GM12875 (cell line): ENCODE results near the gene TNFRSF1B.

ENCODE experiments used
- H3K4me3 ChIP-seq: one replicate; pipeline ENCODE4 v1.5.1; 2011; ENCODE audit warnings: low read depth, low read length, control low read depth
- TF ChIP-seq, protein P1 (sequence below): IDR thresholded peaks from 2 replicates; pipeline ENCODE4 v1.5.1; 2011; ENCODE audit warnings: low read depth, mild to moderate bottlenecking, control low read depth, inconsistent platforms, low read length, moderate library complexity, borderline replicate concordance; ENCODE audit not compliant: insufficient read depth

TNFRSF1B gene

DNA sequence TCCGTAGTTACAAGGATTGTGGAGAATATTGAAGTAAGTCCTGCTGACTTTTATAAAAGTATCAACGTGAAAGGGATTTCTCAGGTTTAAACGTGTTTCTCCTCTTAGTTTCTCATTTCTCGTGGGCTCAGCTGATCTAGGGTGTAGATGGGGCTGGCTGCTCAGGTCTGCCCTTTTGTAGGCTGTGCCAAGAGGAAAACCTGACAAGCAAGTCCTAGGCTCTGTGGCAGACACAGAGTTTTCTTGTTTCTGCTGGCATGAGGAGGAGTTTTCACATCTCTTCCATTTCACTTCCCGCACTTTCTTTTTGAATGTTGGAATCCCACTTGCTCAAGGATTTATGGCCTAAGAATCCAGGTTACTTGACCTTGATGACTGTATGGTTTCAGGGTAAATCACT is 77.8 kb downstream of the TNFRSF1B start:
- no peak overlapping the region for H3K4me3 ChIP-seq
- TF ChIP-seq, protein P1, sequence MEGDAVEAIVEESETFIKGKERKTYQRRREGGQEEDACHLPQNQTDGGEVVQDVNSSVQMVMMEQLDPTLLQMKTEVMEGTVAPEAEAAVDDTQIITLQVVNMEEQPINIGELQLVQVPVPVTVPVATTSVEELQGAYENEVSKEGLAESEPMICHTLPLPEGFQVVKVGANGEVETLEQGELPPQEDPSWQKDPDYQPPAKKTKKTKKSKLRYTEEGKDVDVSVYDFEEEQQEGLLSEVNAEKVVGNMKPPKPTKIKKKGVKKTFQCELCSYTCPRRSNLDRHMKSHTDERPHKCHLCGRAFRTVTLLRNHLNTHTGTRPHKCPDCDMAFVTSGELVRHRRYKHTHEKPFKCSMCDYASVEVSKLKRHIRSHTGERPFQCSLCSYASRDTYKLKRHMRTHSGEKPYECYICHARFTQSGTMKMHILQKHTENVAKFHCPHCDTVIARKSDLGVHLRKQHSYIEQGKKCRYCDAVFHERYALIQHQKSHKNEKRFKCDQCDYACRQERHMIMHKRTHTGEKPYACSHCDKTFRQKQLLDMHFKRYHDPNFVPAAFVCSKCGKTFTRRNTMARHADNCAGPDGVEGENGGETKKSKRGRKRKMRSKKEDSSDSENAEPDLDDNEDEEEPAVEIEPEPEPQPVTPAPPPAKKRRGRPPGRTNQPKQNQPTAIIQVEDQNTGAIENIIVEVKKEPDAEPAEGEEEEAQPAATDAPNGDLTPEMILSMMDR = no peak

GRCh38 chr1:12245116-12245515 is 78.3 kb downstream of the TNFRSF1B start:
- TF ChIP-seq, protein P1 = no peak
- no peak overlapping the region for H3K4me3 ChIP-seq

DNA sequence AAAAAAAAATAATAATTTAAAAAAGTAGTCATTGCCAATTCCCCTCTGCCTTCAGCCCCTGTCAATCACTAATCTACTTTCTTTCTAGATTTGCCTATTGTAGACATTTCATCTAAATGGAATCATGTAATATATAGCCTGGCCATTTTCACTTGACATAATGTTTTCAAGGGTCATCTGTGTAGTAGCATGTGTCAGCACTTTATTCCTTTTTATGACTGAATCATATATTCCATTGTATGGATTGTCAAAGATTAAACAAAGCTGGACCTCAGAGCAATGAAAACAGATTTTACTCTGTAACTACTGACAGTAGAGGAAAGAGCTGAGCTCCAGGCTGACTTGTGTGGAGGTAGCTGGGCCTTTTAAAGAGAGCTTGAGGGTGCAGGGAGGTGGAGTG is 78.9 kb downstream of the TNFRSF1B start:
- H3K4me3 ChIP-seq = no peak overlapping the region
- TF ChIP-seq, protein P1 = no peak

DNA sequence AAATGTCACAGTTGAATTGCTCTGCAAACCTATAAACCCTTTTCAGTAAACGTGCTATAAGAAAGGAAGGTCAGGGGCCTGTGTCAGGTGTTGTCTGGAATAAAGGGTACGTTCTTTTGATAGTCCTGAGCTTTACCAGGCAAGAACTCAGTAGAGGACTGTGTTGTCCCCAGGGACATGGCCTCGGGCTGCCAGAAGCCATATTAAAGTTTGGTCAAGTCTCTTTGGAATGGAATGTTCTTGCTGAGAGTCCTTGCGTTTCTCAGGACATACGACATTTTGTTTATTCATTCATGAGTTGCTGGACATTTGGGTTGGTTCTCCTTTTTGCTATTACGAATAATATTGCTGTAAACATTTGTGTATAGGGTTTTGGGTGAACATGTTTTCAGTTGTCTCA is 79.8 kb downstream of the TNFRSF1B start:
- TF ChIP-seq, protein P1 = no peak
- H3K4me3 ChIP-seq = no peak overlapping the region

- no peak overlapping the region for H3K4me3 ChIP-seq
- TF ChIP-seq, protein P1 = no peak
These were observed 82.4 kb downstream of the TNFRSF1B start for GRCh38 chr1:12249181-12249580.

- no peak overlapping the region for H3K4me3 ChIP-seq
- TF ChIP-seq, protein P1 = no peak
These were observed 83.0 kb downstream of the TNFRSF1B start for GRCh38 chr1:12249748-12250147.

GRCh38 chr1:12251442-12251841 is 84.7 kb downstream of the TNFRSF1B start:
- H3K4me3 ChIP-seq = no peak overlapping the region
- TF ChIP-seq, protein P1 = no peak
